ENCODE data around the gene ZNF384.

Gene ZNF384

GRCh38 chr12:6635375-6635855 lies 53.8 kb downstream of the ZNF384 start:
- Histone ChIP-seq H3K27me3 (ENCODE audit: low read length) (no peaks in the 10 kb centered on the region), H3K4me2 (ENCODE audit: low read depth, low read length, poor library complexity, severe bottlenecking) (peak overlapping the region; percentile 69), H3K9me3 (ENCODE audit: insufficient read depth, low read length) (no peaks in the 10 kb centered on the region), H4K20me1 (ENCODE audit: low read depth, low read length) (no peaks in the 10 kb centered on the region), H2AFZ (ENCODE audit: low read depth, low read length, severe bottlenecking) (no peak overlapping the region), H3F3A (ENCODE audit: insufficient read depth) (peaks cover 5% of the 10 kb centered on the region; the same call in 1 of the 2 replicates), H3K4me3 (ENCODE audit: insufficient read depth, low read length, poor library complexity, severe bottlenecking) (peak overlapping the region; percentile 48), H3K27ac (ENCODE audit: low read depth, low read length) (peak overlapping the region; percentile 66), H3K79me2 (ENCODE audit: insufficient read depth, low read length) (peaks cover 9% of the 10 kb centered on the region; the same call in 1 of the 2 replicates), H3K9ac (ENCODE audit: low read length) (peak overlapping the region; percentile 57), H3K36me3 (ENCODE audit: low read length) (no peaks in the 10 kb centered on the region), H3K9me2 (replicated peaks; ENCODE audit: insufficient read depth, low read length) (no peaks in the 10 kb centered on the region)
- TF ChIP-seq CTCF (IDR thresholded peaks at IDR 0.05; ENCODE audit: insufficient read depth, low read length, poor library complexity, severe bottlenecking) = no peak
- no peak for TF ChIP-seq EZH2phosphoT487 (conservative IDR thresholded peaks at IDR 0.05; ENCODE audit: low read length)

- peak overlapping the region; percentile 72 for H3K9ac ChIP-seq (ENCODE audit: low read length)
- H3K36me3 ChIP-seq (ENCODE audit: low read length) = no peaks in the 10 kb centered on the region
- peak overlapping the region; percentile 53 for H3K4me3 ChIP-seq (ENCODE audit: insufficient read depth, low read length, poor library complexity, severe bottlenecking)
- no peaks in the 10 kb centered on the region for H3K9me3 ChIP-seq (ENCODE audit: insufficient read depth, low read length)
- H3K9me2 ChIP-seq (replicated peaks; ENCODE audit: insufficient read depth, low read length) = no peaks in the 10 kb centered on the region
- H3K4me2 ChIP-seq (ENCODE audit: low read depth, low read length, poor library complexity, severe bottlenecking) = peak overlapping the region; percentile 79
- H4K20me1 ChIP-seq (ENCODE audit: low read depth, low read length) = no peaks in the 10 kb centered on the region
- TF ChIP-seq EZH2phosphoT487 (conservative IDR thresholded peaks at IDR 0.05; ENCODE audit: low read length) (no peak), CTCF (IDR thresholded peaks at IDR 0.05; ENCODE audit: insufficient read depth, low read length, poor library complexity, severe bottlenecking) (no peak)
- no peaks in the 10 kb centered on the region for H3K27me3 ChIP-seq (ENCODE audit: low read length)
- no peak overlapping the region for H2AFZ ChIP-seq (ENCODE audit: low read depth, low read length, severe bottlenecking)
- H3F3A ChIP-seq (ENCODE audit: insufficient read depth) = peaks cover 11% of the 10 kb centered on the region
- H3K79me2 ChIP-seq (ENCODE audit: insufficient read depth, low read length) = peaks cover 9% of the 10 kb centered on the region; the same call in 1 of the 2 replicates
- H3K27ac ChIP-seq (ENCODE audit: low read depth, low read length) = peak overlapping the region; percentile 91
These were observed 56.9 kb downstream of the ZNF384 start for GRCh38 chr12:6632026-6632983.

GRCh38 chr12:6631549-6631961 lies 57.6 kb downstream of the ZNF384 start:
- H2AFZ ChIP-seq (ENCODE audit: low read depth, low read length, severe bottlenecking) = no peak overlapping the region
- no peaks in the 10 kb centered on the region for H3K9me2 ChIP-seq (replicated peaks; ENCODE audit: insufficient read depth, low read length)
- H3K36me3 ChIP-seq (ENCODE audit: low read length) = no peaks in the 10 kb centered on the region
- peak overlapping the region; percentile 72 for H3K9ac ChIP-seq (ENCODE audit: low read length)
- no peaks in the 10 kb centered on the region for H4K20me1 ChIP-seq (ENCODE audit: low read depth, low read length)
- H3K79me2 ChIP-seq (ENCODE audit: insufficient read depth, low read length) = peaks cover 9% of the 10 kb centered on the region; the same call in 1 of the 2 replicates
- peak overlapping the region; percentile 53 for H3K4me3 ChIP-seq (ENCODE audit: insufficient read depth, low read length, poor library complexity, severe bottlenecking)
- TF ChIP-seq CTCF (IDR thresholded peaks at IDR 0.05; ENCODE audit: insufficient read depth, low read length, poor library complexity, severe bottlenecking) (no peak), EZH2phosphoT487 (conservative IDR thresholded peaks at IDR 0.05; ENCODE audit: low read length) (no peak)
- peaks cover 19% of the 10 kb centered on the region for H3F3A ChIP-seq (ENCODE audit: insufficient read depth)
- no peaks in the 10 kb centered on the region for H3K27me3 ChIP-seq (ENCODE audit: low read length)
- peak overlapping the region; percentile 91 for H3K27ac ChIP-seq (ENCODE audit: low read depth, low read length)
- no peaks in the 10 kb centered on the region for H3K9me3 ChIP-seq (ENCODE audit: insufficient read depth, low read length)
- H3K4me2 ChIP-seq (ENCODE audit: low read depth, low read length, poor library complexity, severe bottlenecking) = peak overlapping the region; percentile 79

Measured in SU-DHL-6 (cell line).